IMR-90 (cell line): ENCODE data around the gene CCDC146. TPM values are rescaled to one million over a fixed set of nuclear protein-coding genes. Genes with fewer than 3 reads are reported as not detected.

Experiments
- polyA plus RNA-seq, 3 experiments: library from polyadenylated mRNA; depleted of rRNA; stranded (reverse); fragments of >200 nt; gene quantifications; 2 replicates each; pipeline ENCODE4 v1.2.3, GENCODE V29; 2012; ENCODE audit warnings: low replicate concordance in 1 of 3
- total RNA-seq: library from RNA; depleted of rRNA; stranded (reverse); fragments of >200 nt; gene quantifications from 2 replicates; pipeline ENCODE4 v1.2.3, GENCODE V29; 2012; rRNA removed

The CCDC146 gene
- total and polyA plus RNA-seq, 2 of the 4 experiments (the other 2 are of a cell fraction), result 0.54 to 1.7 TPM

Other genes starting within 250 kb of the CCDC146 start
- gene SPDYE17, start 90.3 kb upstream of the CCDC146 start, total RNA-seq, result not detected in 2 replicates
- not detected in 2 replicates for gene SPDYE17, start 90.3 kb upstream of the CCDC146 start, polyA plus RNA-seq (2012; rRNA removed)
- not detected in 2 replicates for gene SPDYE18, start 60.1 kb upstream of the CCDC146 start, total RNA-seq
- gene SPDYE18, start 60.1 kb upstream of the CCDC146 start, polyA plus RNA-seq (2012; rRNA removed), result not detected in 2 replicates
- 0.56 and 1.3 TPM in 2 replicates for gene FGL2, start 77.2 kb downstream of the CCDC146 start, total RNA-seq
- gene FGL2, start 77.2 kb downstream of the CCDC146 start, polyA plus RNA-seq (2012; rRNA removed), result 0.32 and 0.47 TPM in 2 replicates